ENCODE measurements around the gene IRF4. TPM values are rescaled to one million over a fixed set of nuclear protein-coding genes. Genes with fewer than 3 reads are reported as not detected.

Gene IRF4
- total RNA-seq, 2 experiments from 2014 or later = 16.9 to 20.8 TPM

DNA sequence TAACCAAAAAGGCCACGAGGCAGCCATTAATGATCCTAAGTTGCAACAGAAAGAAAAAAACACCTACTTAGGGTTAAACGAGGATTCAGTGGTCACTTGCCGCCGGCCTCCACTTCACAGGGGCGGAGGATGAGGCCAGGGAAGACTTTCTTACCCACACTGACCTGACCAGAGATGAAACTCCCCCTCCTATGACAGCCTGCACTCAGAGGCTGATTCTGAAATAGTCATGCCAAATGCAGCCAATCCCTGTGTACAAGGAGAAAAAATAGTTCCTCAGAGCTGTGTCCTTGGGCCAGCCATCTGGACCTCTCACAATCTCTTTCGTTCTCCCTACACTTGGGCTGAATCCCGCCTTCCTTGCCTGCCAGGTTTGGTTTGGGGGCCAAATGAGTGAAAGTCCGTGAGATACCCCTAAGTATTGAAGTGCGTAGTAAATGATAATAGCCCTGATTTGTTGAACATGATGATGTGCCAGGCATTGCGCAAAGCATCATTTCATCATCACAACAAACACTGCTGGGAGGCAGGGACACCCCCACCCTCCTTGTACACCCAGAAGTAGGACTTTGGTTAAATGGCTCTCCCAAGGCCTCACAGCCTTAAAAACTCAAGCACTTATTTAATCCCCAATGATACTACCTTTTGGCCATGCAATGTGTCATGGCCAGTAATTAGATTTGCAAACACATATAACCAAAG is 3.2 kb upstream of the IRF4 start:
- ChIA-PET CTCF (no interaction called here), POLR2A (no interaction called here)
- H3K4me3 Mint-ChIP-seq = no peak overlapping the region
- peaks cover 28% of the 10 kb centered on the region for H3K4me1 ChIP-seq (ENCODE audit: insufficient read depth, low read length)
- intact Hi-C loops (cut with DNase I, micrococcal nuclease) = loop anchor here in 1 of 2 experiments (5.0 to 10.0 kb wide), 2 partner anchors 206 to 1009 kb away; no protein-coding TSS in a partner anchor
- no peaks in the 10 kb centered on the region for H3K27me3 ChIP-seq (ENCODE audit: control insufficient read depth in 1 of 2, insufficient read depth in 2 of 2, low read length in 2 of 2)
- H3K36me3 Mint-ChIP-seq (ENCODE audit: low read depth) = peaks cover 4% of the 10 kb centered on the region
- H3K9me3 ChIP-seq (ENCODE audit: control insufficient read depth in 1 of 2, insufficient read depth in 1 of 2, low read length in 2 of 2) = no peaks in the 10 kb centered on the region
- no peak overlapping the region for H3K4me3 ChIP-seq (ENCODE audit: low read length)
- DNase-seq (peak in 2 of 14 experiments; percentile 37 to 43), ATAC-seq (ENCODE audit: poor library complexity) (no peak)
- H3K27ac Mint-ChIP-seq = no peak overlapping the region
- no peak for TF ChIP-seq CTCF (IDR thresholded peaks at IDR 0.05)
- H3K4me1 Mint-ChIP-seq (ENCODE audit: low read depth) = peaks cover 21% of the 10 kb centered on the region
- peaks cover 11% of the 10 kb centered on the region for H3K27me3 Mint-ChIP-seq
- no peaks in the 10 kb centered on the region for H3K9me3 Mint-ChIP-seq
- no peak overlapping the region for H3K27ac ChIP-seq (ENCODE audit: low read depth in 1 of 2, low read length in 2 of 2)
- H3K36me3 ChIP-seq (ENCODE audit: insufficient read depth, low read length) = no peaks in the 10 kb centered on the region

- no peaks in the 10 kb centered on the region for H3K36me3 ChIP-seq (ENCODE audit: insufficient read depth, low read length)
- intact Hi-C loops (cut with DNase I, micrococcal nuclease) = loop anchor here (1.0 to 10.0 kb wide), 3 partner anchors 169 to 1008 kb away; no protein-coding TSS in a partner anchor
- Mint-ChIP-seq H3K27me3 (peaks cover 9% of the 10 kb centered on the region), H3K36me3 (ENCODE audit: low read depth) (peaks cover 9% of the 10 kb centered on the region), H3K9me3 (no peaks in the 10 kb centered on the region), H3K4me3 (peak overlapping the region; percentile 67), H3K27ac (peak overlapping the region; percentile 74), H3K4me1 (ENCODE audit: low read depth) (peaks cover 28% of the 10 kb centered on the region)
- H3K9me3 ChIP-seq (ENCODE audit: control insufficient read depth in 1 of 2, insufficient read depth in 1 of 2, low read length in 2 of 2) = no peaks in the 10 kb centered on the region
- H3K4me1 ChIP-seq (ENCODE audit: insufficient read depth, low read length) = peaks cover 36% of the 10 kb centered on the region
- no peaks in the 10 kb centered on the region for H3K27me3 ChIP-seq (ENCODE audit: control insufficient read depth in 1 of 2, insufficient read depth in 2 of 2, low read length in 2 of 2)
- DNase-seq (no peak), ATAC-seq (ENCODE audit: poor library complexity) (no peak)
- CTCF ChIA-PET = interaction anchor here (1.3 to 2.6 kb wide), 4 partner anchors 10 to 204 kb away, joined by 5 to 7 read pairs (median 6); no protein-coding TSS in a partner anchor
- H3K4me3 ChIP-seq (ENCODE audit: low read length) = no peak overlapping the region
- no peak overlapping the region for H3K27ac ChIP-seq (ENCODE audit: low read depth in 1 of 2, low read length in 2 of 2)
- POLR2A ChIA-PET = interaction anchor here (0.6 to 6.1 kb wide), 2 partner anchors 56 to 111 kb away, joined by 4 to 65 read pairs; no protein-coding TSS in a partner anchor
- no peak for TF ChIP-seq CTCF (IDR thresholded peaks at IDR 0.05)
These were observed 2.4 kb upstream of the IRF4 start for GRCh38 chr6:389143-389542.

GRCh38 chr6:389622-390021 is 1.9 kb upstream of the IRF4 start:
- TF ChIP-seq CTCF (IDR thresholded peaks at IDR 0.05) = peak; percentile 50
- intact Hi-C loops (cut with DNase I, micrococcal nuclease) = loop anchor here (1.0 to 10.0 kb wide), 9 partner anchors 15 to 1008 kb away; no protein-coding TSS in a partner anchor
- peak overlapping the region; percentile 67 for H3K4me3 Mint-ChIP-seq
- peak; percentile 61 for ATAC-seq (ENCODE audit: poor library complexity)
- H3K27me3 ChIP-seq (ENCODE audit: control insufficient read depth in 1 of 2, insufficient read depth in 2 of 2, low read length in 2 of 2) = no peaks in the 10 kb centered on the region
- ChIA-PET POLR2A (interaction anchor here (0.6 to 6.1 kb wide), 3 partner anchors 56 to 154 kb away, joined by 3 to 65 read pairs (median 4); no protein-coding TSS in a partner anchor), CTCF (interaction anchor here (1.3 to 2.6 kb wide), 4 partner anchors 10 to 203 kb away, joined by 5 to 7 read pairs (median 6); no protein-coding TSS in a partner anchor)
- no peaks in the 10 kb centered on the region for H3K9me3 ChIP-seq (ENCODE audit: control insufficient read depth in 1 of 2, insufficient read depth in 1 of 2, low read length in 2 of 2)
- H3K4me1 ChIP-seq (ENCODE audit: insufficient read depth, low read length) = peaks cover 38% of the 10 kb centered on the region
- H3K9me3 Mint-ChIP-seq = no peaks in the 10 kb centered on the region
- H3K36me3 ChIP-seq (ENCODE audit: insufficient read depth, low read length) = no peaks in the 10 kb centered on the region
- peaks cover 9% of the 10 kb centered on the region for H3K36me3 Mint-ChIP-seq (ENCODE audit: low read depth)
- H3K4me3 ChIP-seq (ENCODE audit: low read length) = peak overlapping the region; percentile 4
- H3K4me1 Mint-ChIP-seq (ENCODE audit: low read depth) = peaks cover 29% of the 10 kb centered on the region
- peak overlapping the region; percentile 74 for H3K27ac Mint-ChIP-seq
- H3K27ac ChIP-seq (ENCODE audit: low read depth in 1 of 2, low read length in 2 of 2) = no peak overlapping the region
- peak in 4 of 14 experiments; percentile 39 to 76 (median 61) for DNase-seq
- H3K27me3 Mint-ChIP-seq = peaks cover 9% of the 10 kb centered on the region
